ENCODE data around the gene FOXN3.

GRCh38 chr14:89339579-89339978 is 77.5 kb downstream of the FOXN3 start:
- TF ChIP-seq CTCF (IDR thresholded peaks at IDR 0.05) = no peak
- no peak for TF ChIP-seq POLR2A (IDR thresholded peaks at IDR 0.05)

Measured in transverse colon (tissue), 3 donors.